Natural killer cell (primary cell): ENCODE measurements around the gene ZCCHC3. TPM values are rescaled to one million over a fixed set of nuclear protein-coding genes. Genes with fewer than 3 reads are reported as not detected.

Experiments used
- ATAC-seq, 3 donors: fragments of 150-1000 bp in 2 of 3; fragments of 200-7000 bp in 1 of 3; cut with Tn5 transposase; 1 replicate in 1 of 3; 2 replicates in 2 of 3; pipeline ENCODE4 v1.10.0; 2021; ENCODE audit warnings: mild to moderate bottlenecking in 2 of 3, moderate library complexity in 2 of 3
- DNase-seq, 2 donors: peaks; one replicate each; pipeline versions ENCODE4 v3.0.0 to v3.0.0-alpha.2; 2013 to 2021; ENCODE audit warnings: mixed read lengths in 1 of 2
- H3K27ac ChIP-seq: one replicate; pipeline ENCODE4 v1.5.1; 2013; ENCODE audit warnings: mild to moderate bottlenecking, low read length
- H3K27me3 ChIP-seq: one replicate; pipeline ENCODE4 v1.6.1; 2013; ENCODE audit warnings: low read length; ENCODE audit not compliant: control insufficient read depth, insufficient read depth
- H3K36me3 ChIP-seq: one replicate; pipeline ENCODE4 v1.6.1; 2013; ENCODE audit warnings: low read length; ENCODE audit not compliant: control insufficient read depth, insufficient read depth
- H3K4me1 ChIP-seq: one replicate; pipeline ENCODE4 v1.6.1; 2013; ENCODE audit warnings: low read length; ENCODE audit not compliant: control insufficient read depth, insufficient read depth
- H3K4me3 ChIP-seq: one replicate; pipeline ENCODE4 v1.5.1; 2013; ENCODE audit warnings: low read length
- H3K9me3 ChIP-seq: one replicate; pipeline ENCODE4 v1.6.1; 2013; ENCODE audit warnings: low read length; ENCODE audit not compliant: control insufficient read depth, insufficient read depth
- H3K27ac Mint-ChIP-seq, 2 donors: one replicate each; pipeline ENCODE4 v1.8.0; 2022; ENCODE audit warnings: mild to moderate bottlenecking in 2 of 2, mixed read lengths in 2 of 2, moderate library complexity in 1 of 2
- H3K27me3 Mint-ChIP-seq, 2 donors: one replicate each; pipeline ENCODE4 v1.8.0; 2022; ENCODE audit warnings: low read depth in 2 of 2, mixed read lengths in 2 of 2
- H3K36me3 Mint-ChIP-seq: one replicate; pipeline ENCODE4 v1.8.0; 2022; ENCODE audit warnings: mixed read lengths
- H3K4me1 Mint-ChIP-seq, 2 donors: one replicate each; pipeline ENCODE4 v1.8.0; 2022; ENCODE audit warnings: mixed read lengths in 2 of 2
- H3K4me3 Mint-ChIP-seq: one replicate; pipeline ENCODE4 v1.8.0; 2022; ENCODE audit warnings: mild to moderate bottlenecking, moderate library complexity, mixed read lengths
- H3K9me3 Mint-ChIP-seq, 2 donors: one replicate each; pipeline ENCODE4 v1.8.0; 2022; ENCODE audit warnings: mixed read lengths in 2 of 2
- WGBS: methylation state at CpG from one replicate; pipeline ENCODE4 v1.1.7; 2013; ENCODE audit warnings: missing lambda C conversion rate; ENCODE audit not compliant: insufficient coverage; 5-methylcytosine and 5-hydroxymethylcytosine counted together
- intact Hi-C: fragments of 100-400 bp; cut with micrococcal nuclease; formaldehyde crosslinking; loops from one replicate; pipeline ENCODE4 v1.14.2; 2022
- total RNA-seq, 4 donors: library from RNA; stranded (reverse); fragments of 120-200 nt in 1 of 4; gene quantifications; one replicate each; pipeline versions ENCODE4 v1.2.3 to v1.2.4, GENCODE V29; 2013 to 2022
- TF ChIP-seq, protein P1 (sequence below): fragments of 200-600 bp; IDR thresholded peaks from one replicate; pipeline ENCODE4 v1.8.0; 2022; ENCODE audit warnings: antibody characterized with exemption

Gene ZCCHC3
- total RNA-seq, 3 donors from 2014 or later (not counting 1 experiment from before 2014, with no cell fraction given) = 19.2 to 24.0 (median 20.6) TPM

DNA sequence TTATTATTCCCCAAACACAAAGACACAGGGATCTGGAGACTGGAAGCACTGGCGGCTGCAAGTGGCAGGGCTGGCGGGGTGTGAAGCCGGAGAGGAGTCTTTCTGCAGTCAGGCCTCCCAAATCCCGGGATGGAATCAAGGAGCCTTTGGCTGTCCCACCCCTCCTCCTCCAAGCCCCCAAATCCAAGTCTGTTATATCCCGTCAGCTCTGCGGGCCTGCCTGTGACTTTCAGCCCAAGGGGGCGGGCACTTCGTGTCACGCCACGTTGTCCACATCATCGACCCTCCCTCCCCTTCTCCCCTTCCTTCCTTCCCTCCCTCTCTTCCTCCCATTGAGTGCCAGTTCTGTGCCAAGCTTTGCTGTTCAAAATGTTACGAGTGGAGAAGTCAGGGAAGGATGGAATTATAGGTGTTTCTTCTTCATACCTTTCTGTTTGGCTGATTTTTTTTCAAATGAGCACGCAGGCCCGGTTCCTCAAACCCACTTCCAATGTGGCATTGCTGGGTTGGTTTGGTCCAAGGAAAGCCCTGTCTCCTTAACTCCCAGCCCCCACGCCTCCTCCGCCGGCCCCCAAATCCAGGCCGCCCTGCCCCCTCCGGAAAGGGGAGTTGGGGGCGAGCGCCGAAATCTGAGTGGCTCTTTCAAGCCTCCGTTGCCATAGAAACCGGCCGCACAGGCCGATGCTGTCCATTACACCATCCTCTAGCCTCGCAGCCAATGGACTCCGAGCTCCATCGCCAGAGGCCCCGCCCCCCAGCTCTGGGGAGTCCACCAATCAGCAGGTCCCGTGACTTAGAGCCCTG, 12.7 kb downstream of the ZCCHC3 start:
- intact Hi-C loops = loop anchor here (2.0 kb wide), 1 partner anchor 15 kb away; the partner anchor contains the start of gene SOX12
- no peak overlapping the region for H3K27ac ChIP-seq

DNA sequence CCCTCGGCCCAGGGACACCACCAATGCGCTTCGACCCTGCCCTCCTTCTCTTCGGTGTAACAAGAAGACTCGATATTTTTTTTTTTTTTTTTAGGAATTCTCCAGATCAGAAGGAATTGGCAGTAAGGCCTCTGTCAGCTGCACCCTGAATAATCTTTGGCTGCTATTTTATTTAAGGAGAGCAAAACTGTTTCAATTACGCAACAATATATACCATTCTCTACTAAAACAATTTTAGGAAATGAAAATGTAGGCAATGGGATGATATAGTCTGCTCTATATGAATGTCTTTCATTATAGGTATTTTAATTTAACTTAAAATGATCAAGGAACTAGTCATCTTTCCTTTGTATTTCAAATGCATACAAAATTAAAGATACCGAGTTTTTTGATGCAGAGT, 13.3 kb downstream of the ZCCHC3 start:
- no peak for DNase-seq
- ATAC-seq = no peak
- H3K27me3 ChIP-seq = no peaks in the 10 kb centered on the region
- Mint-ChIP-seq H3K36me3 (no peaks in the 10 kb centered on the region), H3K9me3 (no peaks in the 10 kb centered on the region), H3K27ac (peak overlapping the region; percentile 16 to 90), H3K27me3 (peaks cover 0 to 2% of the 10 kb centered on the region in 2 donors), H3K4me3 (peak overlapping the region; percentile 87), H3K4me1 (peaks cover 16 to 20% of the 10 kb centered on the region in 2 donors)
- no peaks in the 10 kb centered on the region for H3K36me3 ChIP-seq
- H3K9me3 ChIP-seq = no peaks in the 10 kb centered on the region
- no peak overlapping the region for H3K27ac ChIP-seq
- TF ChIP-seq, protein P1, sequence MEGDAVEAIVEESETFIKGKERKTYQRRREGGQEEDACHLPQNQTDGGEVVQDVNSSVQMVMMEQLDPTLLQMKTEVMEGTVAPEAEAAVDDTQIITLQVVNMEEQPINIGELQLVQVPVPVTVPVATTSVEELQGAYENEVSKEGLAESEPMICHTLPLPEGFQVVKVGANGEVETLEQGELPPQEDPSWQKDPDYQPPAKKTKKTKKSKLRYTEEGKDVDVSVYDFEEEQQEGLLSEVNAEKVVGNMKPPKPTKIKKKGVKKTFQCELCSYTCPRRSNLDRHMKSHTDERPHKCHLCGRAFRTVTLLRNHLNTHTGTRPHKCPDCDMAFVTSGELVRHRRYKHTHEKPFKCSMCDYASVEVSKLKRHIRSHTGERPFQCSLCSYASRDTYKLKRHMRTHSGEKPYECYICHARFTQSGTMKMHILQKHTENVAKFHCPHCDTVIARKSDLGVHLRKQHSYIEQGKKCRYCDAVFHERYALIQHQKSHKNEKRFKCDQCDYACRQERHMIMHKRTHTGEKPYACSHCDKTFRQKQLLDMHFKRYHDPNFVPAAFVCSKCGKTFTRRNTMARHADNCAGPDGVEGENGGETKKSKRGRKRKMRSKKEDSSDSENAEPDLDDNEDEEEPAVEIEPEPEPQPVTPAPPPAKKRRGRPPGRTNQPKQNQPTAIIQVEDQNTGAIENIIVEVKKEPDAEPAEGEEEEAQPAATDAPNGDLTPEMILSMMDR = no peak
- intact Hi-C loops = loop anchor here (2.0 kb wide), 1 partner anchor 14 kb away; the partner anchor contains the start of gene SOX12
- 0% methylated on average over 5 of the region's 7 CpGs for WGBS
- peaks cover 10% of the 10 kb centered on the region for H3K4me1 ChIP-seq
- H3K4me3 ChIP-seq = peak overlapping the region; percentile 13

More for the DNA sequence above, 12.7 kb downstream of the ZCCHC3 start:
- Mint-ChIP-seq H3K36me3 (no peaks in the 10 kb centered on the region), H3K27ac (peak overlapping the region; percentile 16 to 90), H3K9me3 (no peaks in the 10 kb centered on the region), H3K4me1 (peaks cover 16 to 20% of the 10 kb centered on the region in 2 donors), H3K4me3 (peak overlapping the region; percentile 87), H3K27me3 (peaks cover 0 to 2% of the 10 kb centered on the region in 2 donors)
- Histone ChIP-seq H3K36me3 (no peaks in the 10 kb centered on the region), H3K9me3 (no peaks in the 10 kb centered on the region), H3K27me3 (no peaks in the 10 kb centered on the region), H3K4me1 (peaks cover 10% of the 10 kb centered on the region), H3K4me3 (peak overlapping the region; percentile 17)
- ATAC-seq = peak; percentile 97 to 100 (median 100)
- peak; percentile 75 to 84 for DNase-seq
- TF ChIP-seq, protein P1 = no peak
- WGBS = 15% methylated on average over 30 of the region's 31 CpGs

DNA sequence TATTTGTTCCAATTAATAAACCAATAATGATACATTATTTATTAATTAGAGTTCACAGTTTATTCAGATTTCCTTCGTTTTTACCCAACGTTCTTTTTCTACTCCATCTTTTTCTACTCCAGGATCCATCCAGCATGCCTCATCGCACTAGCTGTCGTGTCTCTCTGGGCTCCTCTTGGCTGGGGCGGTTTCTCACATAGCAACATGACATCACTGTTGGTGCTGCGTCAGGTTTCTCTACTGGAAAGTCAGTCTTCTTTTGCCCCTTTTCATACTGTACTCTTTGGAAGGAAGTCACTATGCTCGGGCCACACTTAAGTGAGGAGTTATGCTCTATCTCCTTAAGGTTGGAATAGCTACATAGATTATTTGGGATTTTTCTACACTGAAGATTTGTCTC, 14.2 kb downstream of the ZCCHC3 start:
- H3K4me3 Mint-ChIP-seq = peak overlapping the region; percentile 22
- no peaks in the 10 kb centered on the region for H3K27me3 ChIP-seq
- DNase-seq (no peak), ATAC-seq (no peak)
- peaks cover 16 to 20% of the 10 kb centered on the region in 2 donors for H3K4me1 Mint-ChIP-seq
- no peak overlapping the region for H3K27ac Mint-ChIP-seq
- intact Hi-C loops = loop anchor here (2.0 kb wide), 1 partner anchor 13 kb away; the partner anchor contains the start of gene SOX12
- no peak overlapping the region for H3K27ac ChIP-seq
- no peak overlapping the region for H3K4me3 ChIP-seq
- no peaks in the 10 kb centered on the region for H3K9me3 ChIP-seq
- WGBS = 94% methylated on average over 6 of the region's 7 CpGs
- H3K36me3 Mint-ChIP-seq = no peaks in the 10 kb centered on the region
- H3K36me3 ChIP-seq = no peaks in the 10 kb centered on the region
- H3K9me3 Mint-ChIP-seq = no peaks in the 10 kb centered on the region
- H3K4me1 ChIP-seq = peaks cover 10% of the 10 kb centered on the region
- TF ChIP-seq, protein P1 = no peak
- peaks cover 0 to 2% of the 10 kb centered on the region in 2 donors for H3K27me3 Mint-ChIP-seq
